Thymus (tissue), 11 donors: ENCODE results near the gene OIT3. TPM values are rescaled to one million over a fixed set of nuclear protein-coding genes. Genes with fewer than 3 reads are reported as not detected.
"Not testable (repeated sequence)": the region's sequence is repeated elsewhere in the genome, so short reads cannot be mapped to it uniquely, and the experiment has no call there.

Experiments used
- DNase-seq, 9 donors: peaks; one replicate each; pipeline ENCODE4 v3.0.0-alpha.2; 2013; ENCODE audit warnings: low spot score in 9 of 9, low read depth in 6 of 9, missing footprints in 1 of 9
- H3K27ac ChIP-seq, 2 donors: one replicate each; pipeline ENCODE4 v1.5.1; 2013; ENCODE audit warnings: control low read depth in 1 of 2, low read depth in 1 of 2, low read length in 1 of 2, mild to moderate bottlenecking in 1 of 2, moderate library complexity in 1 of 2
- H3K27me3 ChIP-seq, 2 donors: one replicate each; pipeline ENCODE4 v1.5.1; 2013; ENCODE audit warnings: low read length in 1 of 2; ENCODE audit not compliant: control insufficient read depth in 2 of 2, insufficient read depth in 1 of 2
- H3K36me3 ChIP-seq, 2 donors: one replicate each; pipeline ENCODE4 v1.5.1; 2013; ENCODE audit warnings: low read length in 1 of 2, mild to moderate bottlenecking in 1 of 2, moderate library complexity in 1 of 2; ENCODE audit not compliant: control insufficient read depth in 2 of 2, insufficient read depth in 2 of 2
- H3K4me1 ChIP-seq, 2 donors: one replicate each; pipeline ENCODE4 v1.5.1; 2013; ENCODE audit warnings: low read length in 2 of 2; ENCODE audit not compliant: control insufficient read depth in 2 of 2, insufficient read depth in 2 of 2
- H3K4me3 ChIP-seq, 2 donors: one replicate each; pipeline ENCODE4 v1.5.1; 2013; ENCODE audit warnings: low read length in 2 of 2, control low read depth in 1 of 2, mild to moderate bottlenecking in 1 of 2
- H3K9me3 ChIP-seq, 2 donors: one replicate each; pipeline ENCODE4 v1.5.1; 2013; ENCODE audit warnings: low read length in 1 of 2, mild to moderate bottlenecking in 1 of 2; ENCODE audit not compliant: control insufficient read depth in 2 of 2, insufficient read depth in 1 of 2
- WGBS: extraction: QIAGEN DNeasy Blood & Tissue Kit; methylation state at CpG from one replicate; pipeline ENCODE4 v1.1.7; 2013; 5-methylcytosine and 5-hydroxymethylcytosine counted together
- polyA plus RNA-seq: library from polyadenylated mRNA; stranded (reverse); fragments of 200-250 nt; gene quantifications from one replicate; pipeline ENCODE4 v1.2.3, GENCODE V29; 2013
- total RNA-seq: library from RNA; stranded (reverse); fragments of 120-200 nt; gene quantifications from one replicate; pipeline ENCODE4 v1.2.4, GENCODE V29; 2013
- donor health status: healthy.

Gene OIT3
- total and polyA plus RNA-seq, 2 donors = 0.07 to 1.1 TPM

DNA sequence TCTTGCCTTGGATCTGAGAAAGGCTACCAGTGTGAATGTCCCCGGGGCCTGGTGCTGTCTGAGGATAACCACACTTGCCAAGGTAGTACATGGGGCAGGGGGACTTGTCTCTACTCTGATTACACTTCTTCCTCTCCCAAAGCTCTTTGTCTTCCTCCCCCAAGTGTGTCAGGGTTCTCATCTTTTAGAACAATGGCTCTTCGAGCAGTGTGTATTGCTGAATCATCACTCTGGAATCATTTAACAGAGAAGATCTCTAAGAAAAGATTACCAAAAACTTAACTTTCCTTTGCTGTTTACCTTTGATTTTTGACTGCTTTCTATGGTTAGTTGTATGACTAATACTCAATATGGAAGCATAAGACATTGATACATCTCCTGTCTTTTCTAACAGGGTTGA, 18.2 kb downstream of the OIT3 start:
- Histone ChIP-seq H3K9me3 (no peaks in the 10 kb centered on the region), H3K4me1 (no peaks in the 10 kb centered on the region), H3K27ac (no peak overlapping the region), H3K27me3 (no peaks in the 10 kb centered on the region), H3K36me3 (no peaks in the 10 kb centered on the region), H3K4me3 (no peak overlapping the region)
- 96% methylated on average over 2 of the region's 2 CpGs for WGBS
- no peak for DNase-seq

DNA sequence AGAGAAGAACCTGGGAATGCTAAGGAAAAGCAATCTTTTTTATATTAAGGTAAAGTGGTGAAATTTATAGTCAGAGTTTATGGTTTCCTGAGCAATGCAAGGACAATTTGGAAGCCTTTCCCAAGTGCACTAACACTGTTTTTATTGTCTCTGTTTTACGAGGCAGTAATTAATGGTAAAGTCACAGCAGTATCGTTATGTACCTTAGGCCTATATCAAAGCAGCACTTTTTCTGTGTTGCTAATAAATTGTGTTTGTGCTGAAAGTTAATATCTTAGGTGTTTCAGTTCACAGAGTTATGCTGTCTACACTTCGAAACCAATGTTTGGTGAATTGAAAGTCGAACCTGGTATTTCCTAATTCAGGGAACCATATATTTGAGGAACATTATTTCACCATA, 19.2 kb downstream of the OIT3 start:
- no peak for DNase-seq
- Histone ChIP-seq H3K36me3 (no peaks in the 10 kb centered on the region), H3K27ac (no peak overlapping the region), H3K4me3 (no peak overlapping the region), H3K9me3 (no peaks in the 10 kb centered on the region), H3K27me3 (no peaks in the 10 kb centered on the region), H3K4me1 (no peaks in the 10 kb centered on the region)
- WGBS = 98% methylated on average over 4 of the region's 4 CpGs

DNA sequence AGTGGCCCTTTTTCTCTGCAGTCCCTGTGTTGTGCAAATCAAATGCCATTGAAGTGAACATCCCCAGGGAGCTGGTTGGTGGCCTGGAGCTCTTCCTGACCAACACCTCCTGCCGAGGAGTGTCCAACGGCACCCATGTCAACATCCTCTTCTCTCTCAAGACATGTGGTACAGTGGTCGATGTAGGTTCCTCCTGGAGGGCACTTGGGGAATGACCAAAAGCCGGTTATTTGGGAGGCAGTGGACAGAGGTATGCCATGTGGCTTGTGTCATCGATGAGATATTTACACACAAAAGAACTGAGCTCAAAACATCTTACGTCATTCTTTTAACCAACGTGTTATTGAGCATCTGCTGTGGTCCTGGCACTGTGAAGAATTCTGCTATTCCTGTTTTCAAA, 19.7 kb downstream of the OIT3 start:
- H3K9me3 ChIP-seq = no peaks in the 10 kb centered on the region
- WGBS = 98% methylated on average over 7 of the region's 7 CpGs
- H3K36me3 ChIP-seq = no peaks in the 10 kb centered on the region
- no peak for DNase-seq
- H3K27ac ChIP-seq = no peak overlapping the region
- H3K4me3 ChIP-seq = no peak overlapping the region
- H3K4me1 ChIP-seq = no peaks in the 10 kb centered on the region
- no peaks in the 10 kb centered on the region for H3K27me3 ChIP-seq

DNA sequence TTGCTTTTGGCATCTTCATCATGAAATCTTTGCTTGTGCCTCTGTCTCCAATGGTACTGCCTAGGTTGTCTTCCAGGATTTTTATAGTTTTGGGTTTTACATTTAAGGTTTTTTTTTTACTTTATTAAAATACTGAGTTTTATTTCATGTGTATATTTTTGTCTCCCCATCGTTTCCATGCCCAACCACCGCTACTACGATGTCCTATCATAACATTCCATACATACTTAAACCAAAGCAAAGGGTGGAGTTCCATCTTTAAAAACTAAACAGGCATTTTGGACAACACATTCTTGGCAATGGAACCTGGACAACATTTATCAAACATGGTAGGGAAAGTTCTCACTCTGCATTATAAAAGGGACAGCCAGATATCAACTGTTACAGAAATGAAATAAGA, 23.7 kb downstream of the OIT3 start:
- DNase-seq, H3K27ac ChIP-seq, H3K4me3 ChIP-seq, H3K4me1 ChIP-seq, H3K36me3 ChIP-seq, H3K27me3 ChIP-seq, H3K9me3 ChIP-seq: not testable (repeated sequence)
- 93% methylated on average over 3 of the region's 3 CpGs for WGBS

DNA sequence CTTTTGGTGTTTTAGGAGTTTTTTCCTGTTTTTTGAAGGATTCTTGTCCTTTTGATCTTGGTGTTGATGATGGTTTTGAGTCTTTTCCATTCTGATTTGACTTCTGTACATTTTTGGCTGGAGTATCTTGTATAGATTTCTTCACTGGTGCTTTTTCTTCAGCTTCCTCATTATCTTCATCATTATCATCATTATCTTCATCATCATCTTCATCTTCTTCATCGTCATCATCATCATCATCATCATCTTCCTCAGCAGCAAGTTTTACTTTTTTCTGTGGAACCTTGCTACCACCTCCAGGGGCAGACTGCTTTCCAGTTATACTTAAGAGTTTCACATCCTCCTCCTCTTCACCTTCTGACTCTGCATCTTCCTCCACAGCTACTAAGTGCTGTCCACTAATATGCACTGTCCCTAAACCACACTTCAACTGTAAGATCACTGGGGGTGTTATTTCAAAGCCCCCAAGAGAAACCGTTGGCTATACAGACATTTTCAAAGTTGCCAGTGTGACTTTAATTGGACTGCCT, 24.3 kb downstream of the OIT3 start:
- not testable (repeated sequence) for DNase-seq, H3K9me3 ChIP-seq, H3K36me3 ChIP-seq, H3K4me1 ChIP-seq, H3K27ac ChIP-seq, H3K4me3 ChIP-seq, H3K27me3 ChIP-seq
- 90% methylated on average over 2 of the region's 2 CpGs for WGBS

DNA sequence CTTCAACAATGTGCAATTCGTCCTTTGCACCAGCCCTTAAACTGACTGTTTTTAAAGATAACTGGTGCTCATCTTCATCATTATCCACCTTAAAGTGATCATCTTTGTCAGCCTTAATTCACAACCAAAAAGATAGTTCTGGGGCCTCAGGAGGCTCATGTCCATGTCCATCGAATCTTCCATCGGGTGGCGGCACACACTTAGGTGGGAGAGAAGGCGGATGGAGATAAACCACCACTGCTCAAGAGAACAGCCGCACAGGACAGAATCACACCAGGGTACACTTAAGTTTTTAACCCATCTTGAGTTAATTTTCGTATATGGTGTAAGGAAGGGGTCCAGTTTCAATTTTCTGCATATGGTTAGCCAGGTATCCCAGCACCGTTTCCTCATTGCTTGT, 24.8 kb downstream of the OIT3 start:
- H3K4me1 ChIP-seq = no peaks in the 10 kb centered on the region
- 95% methylated on average over 8 of the region's 8 CpGs for WGBS
- H3K27me3 ChIP-seq = no peaks in the 10 kb centered on the region
- no peak for DNase-seq
- no peak overlapping the region for H3K4me3 ChIP-seq
- H3K9me3 ChIP-seq = no peaks in the 10 kb centered on the region
- H3K36me3 ChIP-seq = no peaks in the 10 kb centered on the region
- H3K27ac ChIP-seq = no peak overlapping the region

DNA sequence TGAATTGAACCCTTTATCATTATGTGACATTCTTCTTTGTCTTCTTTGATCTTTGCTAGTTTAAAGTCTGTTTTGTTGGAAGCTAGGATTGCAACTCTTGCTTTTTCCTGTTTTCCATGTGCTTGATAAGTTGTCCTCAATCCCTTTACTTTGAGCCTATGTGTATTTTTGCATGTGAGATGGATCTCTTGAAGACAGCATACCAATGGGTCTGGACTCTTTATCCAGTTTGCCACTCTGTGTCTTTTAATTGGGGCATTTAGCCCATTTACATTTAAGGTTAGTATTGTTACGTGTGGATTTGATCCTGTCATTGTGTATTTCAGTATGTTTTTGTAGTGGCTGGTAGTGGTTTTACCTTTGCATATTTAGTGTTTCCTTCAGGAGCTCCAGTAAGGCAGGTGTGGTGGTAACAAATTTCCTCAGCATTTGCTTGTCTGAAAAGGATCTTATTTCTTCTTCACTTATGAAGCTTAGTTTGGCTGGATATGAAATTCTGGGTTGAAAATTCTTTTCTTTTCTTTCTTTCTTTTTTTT, 27.7 kb downstream of the OIT3 start:
- not testable (repeated sequence) for H3K27me3 ChIP-seq, H3K4me3 ChIP-seq, H3K27ac ChIP-seq, H3K36me3 ChIP-seq, H3K4me1 ChIP-seq, DNase-seq, H3K9me3 ChIP-seq
- WGBS = 99% methylated on average over 1 of the region's 1 CpG

DNA sequence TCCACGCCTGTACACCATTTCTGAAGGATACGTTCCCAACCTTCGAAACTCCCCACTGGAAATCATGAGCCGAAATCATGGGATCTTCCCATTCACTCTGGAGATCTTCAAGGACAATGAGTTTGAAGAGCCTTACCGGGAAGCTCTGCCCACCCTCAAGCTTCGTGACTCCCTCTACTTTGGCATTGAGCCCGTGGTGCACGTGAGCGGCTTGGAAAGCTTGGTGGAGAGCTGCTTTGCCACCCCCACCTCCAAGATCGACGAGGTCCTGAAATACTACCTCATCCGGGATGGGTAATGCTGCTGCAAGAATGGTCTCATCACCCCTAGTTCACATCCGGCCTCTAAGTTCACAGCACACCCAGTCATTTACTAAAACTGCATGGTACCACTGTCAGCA, 30.8 kb downstream of the OIT3 start:
- Histone ChIP-seq H3K36me3 (no peaks in the 10 kb centered on the region), H3K4me1 (no peaks in the 10 kb centered on the region), H3K9me3 (no peaks in the 10 kb centered on the region), H3K4me3 (no peak overlapping the region), H3K27ac (no peak overlapping the region), H3K27me3 (no peaks in the 10 kb centered on the region)
- no peak for DNase-seq
- WGBS = 96% methylated on average over 13 of the region's 13 CpGs

DNA sequence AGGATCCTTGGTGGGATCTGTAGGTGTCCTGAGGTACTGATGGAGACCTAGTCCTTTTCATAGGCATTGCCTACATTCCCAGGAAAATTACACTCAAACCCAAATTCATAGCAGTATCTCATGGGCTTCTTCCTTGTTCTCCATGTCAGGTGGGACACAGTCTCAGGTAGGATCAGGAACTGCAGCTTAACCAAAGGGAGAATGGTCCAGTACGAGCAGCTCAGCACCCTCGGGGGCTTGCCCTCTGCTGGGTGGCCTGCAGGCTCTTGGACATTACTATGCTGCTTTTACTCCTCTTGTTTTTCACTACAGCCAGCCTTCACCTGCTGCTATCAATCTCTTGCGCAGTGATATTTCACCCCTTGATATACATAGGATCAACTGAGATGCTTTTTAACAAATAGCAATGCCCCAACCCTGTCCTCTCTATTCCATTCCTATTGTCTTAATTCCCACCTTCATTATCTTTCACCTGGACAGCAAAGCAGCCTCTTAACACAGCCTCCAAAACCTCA, 32.5 kb downstream of the OIT3 start:
- no peak overlapping the region for H3K27ac ChIP-seq
- no peaks in the 10 kb centered on the region for H3K36me3 ChIP-seq
- H3K4me3 ChIP-seq = no peak overlapping the region
- no peaks in the 10 kb centered on the region for H3K4me1 ChIP-seq
- WGBS = 93% methylated on average over 3 of the region's 3 CpGs
- no peak for DNase-seq
- H3K27me3 ChIP-seq = no peaks in the 10 kb centered on the region
- H3K9me3 ChIP-seq = no peaks in the 10 kb centered on the region
